Measurements from ENCODE around the gene ZNF710.

DNA sequence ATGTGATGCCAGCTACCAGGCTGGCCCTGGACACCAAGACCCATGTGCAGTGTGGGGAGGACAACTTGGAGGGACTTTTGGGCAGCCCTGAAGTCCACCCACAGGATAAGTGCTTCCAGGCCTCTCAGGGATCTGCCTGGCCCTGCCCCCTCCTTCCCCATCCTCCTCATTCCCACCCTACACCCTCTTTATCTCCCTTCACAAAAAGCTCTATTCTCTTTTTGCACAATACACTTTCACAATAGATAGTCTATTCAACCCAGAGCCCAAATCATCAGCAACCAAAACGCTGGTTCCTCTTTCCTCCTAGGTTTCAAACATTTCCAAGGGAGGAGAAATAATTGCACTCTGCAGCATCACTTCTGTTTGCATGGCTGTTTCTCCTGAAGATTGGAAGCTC is 7.8 kb upstream of the ZNF710 start:
- TF ChIP-seq POLR2A (IDR thresholded peaks at IDR 0.05): no peak
- TF ChIP-seq, protein P1, sequence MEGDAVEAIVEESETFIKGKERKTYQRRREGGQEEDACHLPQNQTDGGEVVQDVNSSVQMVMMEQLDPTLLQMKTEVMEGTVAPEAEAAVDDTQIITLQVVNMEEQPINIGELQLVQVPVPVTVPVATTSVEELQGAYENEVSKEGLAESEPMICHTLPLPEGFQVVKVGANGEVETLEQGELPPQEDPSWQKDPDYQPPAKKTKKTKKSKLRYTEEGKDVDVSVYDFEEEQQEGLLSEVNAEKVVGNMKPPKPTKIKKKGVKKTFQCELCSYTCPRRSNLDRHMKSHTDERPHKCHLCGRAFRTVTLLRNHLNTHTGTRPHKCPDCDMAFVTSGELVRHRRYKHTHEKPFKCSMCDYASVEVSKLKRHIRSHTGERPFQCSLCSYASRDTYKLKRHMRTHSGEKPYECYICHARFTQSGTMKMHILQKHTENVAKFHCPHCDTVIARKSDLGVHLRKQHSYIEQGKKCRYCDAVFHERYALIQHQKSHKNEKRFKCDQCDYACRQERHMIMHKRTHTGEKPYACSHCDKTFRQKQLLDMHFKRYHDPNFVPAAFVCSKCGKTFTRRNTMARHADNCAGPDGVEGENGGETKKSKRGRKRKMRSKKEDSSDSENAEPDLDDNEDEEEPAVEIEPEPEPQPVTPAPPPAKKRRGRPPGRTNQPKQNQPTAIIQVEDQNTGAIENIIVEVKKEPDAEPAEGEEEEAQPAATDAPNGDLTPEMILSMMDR (IDR thresholded peaks at IDR 0.05): no peak
